PC-9 (cell line): ENCODE measurements around the gene PLCD3.

ENCODE experiments used
- EZH2 ChIP-seq: fragments of 200-600 bp; sonication (generic); IDR thresholded peaks from 2 replicates; pipeline ENCODE4 v1.8.0; 2017; ENCODE audit warnings: antibody characterized with exemption, low read depth
- TF ChIP-seq, protein P1 (sequence below): fragments of 200-600 bp; sonication (generic); conservative IDR thresholded peaks from 2 replicates; pipeline ENCODE4 v1.6.1; 2017; ENCODE audit warnings: mixed run types, antibody characterized with exemption, mild to moderate bottlenecking, moderate library complexity

DNA sequence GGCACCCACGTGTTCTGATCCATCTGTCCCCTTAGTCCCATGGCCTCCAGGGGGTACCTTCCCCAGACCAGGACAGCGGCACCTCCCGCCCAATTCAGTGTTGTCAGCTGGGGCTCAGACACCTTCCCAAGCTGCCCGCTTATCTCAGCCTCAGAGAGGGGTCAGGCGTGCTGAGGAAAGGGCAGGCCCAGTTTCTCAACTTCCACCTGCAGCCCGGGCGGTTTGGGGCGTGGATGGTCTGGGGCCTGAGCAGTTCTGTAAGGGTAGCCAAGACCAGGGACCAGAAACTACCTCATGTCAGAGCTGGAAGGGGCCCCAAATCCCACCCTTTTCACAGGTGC is 5.1 kb downstream of the PLCD3 start:
- TF ChIP-seq, protein P1, sequence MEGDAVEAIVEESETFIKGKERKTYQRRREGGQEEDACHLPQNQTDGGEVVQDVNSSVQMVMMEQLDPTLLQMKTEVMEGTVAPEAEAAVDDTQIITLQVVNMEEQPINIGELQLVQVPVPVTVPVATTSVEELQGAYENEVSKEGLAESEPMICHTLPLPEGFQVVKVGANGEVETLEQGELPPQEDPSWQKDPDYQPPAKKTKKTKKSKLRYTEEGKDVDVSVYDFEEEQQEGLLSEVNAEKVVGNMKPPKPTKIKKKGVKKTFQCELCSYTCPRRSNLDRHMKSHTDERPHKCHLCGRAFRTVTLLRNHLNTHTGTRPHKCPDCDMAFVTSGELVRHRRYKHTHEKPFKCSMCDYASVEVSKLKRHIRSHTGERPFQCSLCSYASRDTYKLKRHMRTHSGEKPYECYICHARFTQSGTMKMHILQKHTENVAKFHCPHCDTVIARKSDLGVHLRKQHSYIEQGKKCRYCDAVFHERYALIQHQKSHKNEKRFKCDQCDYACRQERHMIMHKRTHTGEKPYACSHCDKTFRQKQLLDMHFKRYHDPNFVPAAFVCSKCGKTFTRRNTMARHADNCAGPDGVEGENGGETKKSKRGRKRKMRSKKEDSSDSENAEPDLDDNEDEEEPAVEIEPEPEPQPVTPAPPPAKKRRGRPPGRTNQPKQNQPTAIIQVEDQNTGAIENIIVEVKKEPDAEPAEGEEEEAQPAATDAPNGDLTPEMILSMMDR = no peak
- no peak for TF ChIP-seq EZH2
